NCI-H226 (cell line): ENCODE data around the gene KRTAP12-4.
"Not testable (repeated sequence)": the region's sequence is repeated elsewhere in the genome, so short reads cannot be mapped to it uniquely, and the experiment has no call there.

ENCODE experiments used
- DNase-seq: peaks from one replicate; pipeline ENCODE4 v3.0.0-alpha.2; 2015

The KRTAP12-4 gene

GRCh38 chr21:44686843-44687561 is 32.5 kb upstream of the KRTAP12-4 start:
- no peak for DNase-seq

- no peak for DNase-seq
These were observed 31.7 kb upstream of the KRTAP12-4 start for GRCh38 chr21:44686000-44686781.

- not testable (repeated sequence) for DNase-seq
These were observed 30.6 kb upstream of the KRTAP12-4 start for GRCh38 chr21:44685050-44685449.

GRCh38 chr21:44684483-44684882 is 30.0 kb upstream of the KRTAP12-4 start:
- no peak for DNase-seq

- DNase-seq: no peak
These were observed 29.6 kb upstream of the KRTAP12-4 start for GRCh38 chr21:44684077-44684476.

GRCh38 chr21:44682580-44683151 is 28.2 kb upstream of the KRTAP12-4 start:
- no peak for DNase-seq

- no peak for DNase-seq
These were observed 27.6 kb upstream of the KRTAP12-4 start, which contains the start of gene KRTAP12-1 for GRCh38 chr21:44681861-44682579. Gene KRTAP12-1, minus strand, starts transcription at chr21:44682163. Its CDS starts 40 bp downstream, at chr21:44682123.

GRCh38 chr21:44681152-44681551 is 26.7 kb upstream of the KRTAP12-4 start:
- DNase-seq: no peak

- no peak for DNase-seq
These were observed 23.4 kb upstream of the KRTAP12-4 start for GRCh38 chr21:44677881-44678280.

GRCh38 chr21:44671911-44672310 is 17.5 kb upstream of the KRTAP12-4 start:
- no peak for DNase-seq

GRCh38 chr21:44670642-44671432 is 16.4 kb upstream of the KRTAP12-4 start:
- DNase-seq: no peak

- DNase-seq: no peak
These were observed 13.2 kb upstream of the KRTAP12-4 start for GRCh38 chr21:44667612-44668011.

- no peak for DNase-seq
These were observed 12.2 kb upstream of the KRTAP12-4 start, which contains the start of gene KRTAP12-2 for GRCh38 chr21:44666401-44667320. Gene KRTAP12-2, minus strand, starts transcription at chr21:44666927. Its CDS starts 41 bp downstream, at chr21:44666886.

- no peak for DNase-seq
These were observed 10.2 kb upstream of the KRTAP12-4 start for GRCh38 chr21:44664691-44665090.

GRCh38 chr21:44661567-44661966 is 7.1 kb upstream of the KRTAP12-4 start:
- not testable (repeated sequence) for DNase-seq

- peak; percentile 15 for DNase-seq
These were observed 4.6 kb upstream of the KRTAP12-4 start for GRCh38 chr21:44658913-44659595.

GRCh38 chr21:44658541-44658910 is 4.1 kb upstream of the KRTAP12-4 start:
- no peak for DNase-seq

- DNase-seq: no peak
These were observed 3.4 kb upstream of the KRTAP12-4 start, which contains the start of gene KRTAP12-3 for GRCh38 chr21:44657635-44658540. Gene KRTAP12-3, plus strand, starts transcription at chr21:44657932. Its CDS starts 48 bp downstream, at chr21:44657980.

- DNase-seq: no peak
These were observed 2.4 kb upstream of the KRTAP12-4 start for GRCh38 chr21:44656868-44657267.
